Measurements from ENCODE around the gene MAD1L1. TPM values are rescaled to one million over a fixed set of nuclear protein-coding genes. Genes with fewer than 3 reads are reported as not detected.

The MAD1L1 gene
- total RNA-seq, 1 experiment from 2014 or later: 78.6 TPM

- no peak for DNase-seq (ENCODE audit: low read depth)
Observed at GRCh38 chr7:2105917-2106316, 126.8 kb downstream of the MAD1L1 start.

GRCh38 chr7:2105280-2105679 is 127.5 kb downstream of the MAD1L1 start:
- DNase-seq (ENCODE audit: low read depth): no peak

- DNase-seq (ENCODE audit: low read depth): no peak
Observed at GRCh38 chr7:2104716-2105115, 128.0 kb downstream of the MAD1L1 start.

GRCh38 chr7:2104107-2104710 is 128.5 kb downstream of the MAD1L1 start:
- peak; percentile 57 for DNase-seq (ENCODE audit: low read depth)

GRCh38 chr7:2103071-2103898 is 129.5 kb downstream of the MAD1L1 start:
- no peak for DNase-seq (ENCODE audit: low read depth)

- no peak for DNase-seq (ENCODE audit: low read depth)
Observed at GRCh38 chr7:2102375-2102723, 130.4 kb downstream of the MAD1L1 start.

- DNase-seq (ENCODE audit: low read depth): no peak
Observed at GRCh38 chr7:2101630-2102374, 130.9 kb downstream of the MAD1L1 start.

- DNase-seq (ENCODE audit: low read depth): peak; percentile 32
Observed at GRCh38 chr7:2100278-2101208, 132.2 kb downstream of the MAD1L1 start.

GRCh38 chr7:2099048-2099957 is 133.4 kb downstream of the MAD1L1 start:
- DNase-seq (ENCODE audit: low read depth): no peak

- DNase-seq (ENCODE audit: low read depth): no peak
Observed at GRCh38 chr7:2098496-2098895, 134.2 kb downstream of the MAD1L1 start.

- no peak for DNase-seq (ENCODE audit: low read depth)
Observed at GRCh38 chr7:2098056-2098455, 134.7 kb downstream of the MAD1L1 start.

- no peak for DNase-seq (ENCODE audit: low read depth)
Observed at GRCh38 chr7:2097492-2097891, 135.3 kb downstream of the MAD1L1 start.

GRCh38 chr7:2096692-2097387 is 135.9 kb downstream of the MAD1L1 start:
- no peak for DNase-seq (ENCODE audit: low read depth)

- no peak for DNase-seq (ENCODE audit: low read depth)
Observed at GRCh38 chr7:2095436-2095835, 137.3 kb downstream of the MAD1L1 start.

GRCh38 chr7:2094454-2095045 is 138.2 kb downstream of the MAD1L1 start:
- no peak for DNase-seq (ENCODE audit: low read depth)

GRCh38 chr7:2093843-2094220 is 138.9 kb downstream of the MAD1L1 start:
- DNase-seq (ENCODE audit: low read depth): no peak

- no peak for DNase-seq (ENCODE audit: low read depth)
Observed at GRCh38 chr7:2093215-2093842, 139.4 kb downstream of the MAD1L1 start.

- DNase-seq (ENCODE audit: low read depth): no peak
Observed at GRCh38 chr7:2092279-2092678, 140.5 kb downstream of the MAD1L1 start.

Data from LHCN-M2 (cell line).